ENCODE measurements around the gene NAT14.
"Not testable (repeated sequence)": the region's sequence is repeated elsewhere in the genome, so short reads cannot be mapped to it uniquely, and the experiment has no call there.

The NAT14 gene

GRCh38 chr19:55484593-55485438 is at the start of gene NAT14:
Gene NAT14 (plus strand): TSS chr19:55485188. CDS start chr19:55485709, 521 bp downstream.
- peak; percentile 56 for DNase-seq

DNA sequence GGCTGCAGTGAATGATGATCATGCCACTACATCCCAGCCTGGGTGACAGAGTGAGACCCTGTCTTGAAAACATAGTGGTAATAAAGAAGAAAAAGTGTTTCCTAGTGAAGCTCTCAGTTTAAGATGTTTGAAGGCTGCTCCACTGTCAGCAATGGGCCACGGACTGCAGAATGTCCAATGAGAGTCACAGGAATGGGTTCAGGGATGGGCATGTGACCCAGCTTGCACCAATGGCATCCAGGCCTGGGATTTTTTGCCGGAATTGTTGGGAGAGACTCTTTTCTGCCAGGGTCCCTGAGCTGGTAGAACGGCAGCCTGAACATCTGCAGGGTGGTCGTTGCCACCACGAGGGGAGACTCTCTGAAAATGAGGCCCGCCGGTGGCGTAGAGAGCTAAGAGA is 48.1 kb upstream of the NAT14 start:
- no peak for DNase-seq

GRCh38 chr19:55437410-55437809 is 47.6 kb upstream of the NAT14 start:
- no peak for DNase-seq

GRCh38 chr19:55439052-55439451 is 45.9 kb upstream of the NAT14 start:
- DNase-seq: no peak

DNA sequence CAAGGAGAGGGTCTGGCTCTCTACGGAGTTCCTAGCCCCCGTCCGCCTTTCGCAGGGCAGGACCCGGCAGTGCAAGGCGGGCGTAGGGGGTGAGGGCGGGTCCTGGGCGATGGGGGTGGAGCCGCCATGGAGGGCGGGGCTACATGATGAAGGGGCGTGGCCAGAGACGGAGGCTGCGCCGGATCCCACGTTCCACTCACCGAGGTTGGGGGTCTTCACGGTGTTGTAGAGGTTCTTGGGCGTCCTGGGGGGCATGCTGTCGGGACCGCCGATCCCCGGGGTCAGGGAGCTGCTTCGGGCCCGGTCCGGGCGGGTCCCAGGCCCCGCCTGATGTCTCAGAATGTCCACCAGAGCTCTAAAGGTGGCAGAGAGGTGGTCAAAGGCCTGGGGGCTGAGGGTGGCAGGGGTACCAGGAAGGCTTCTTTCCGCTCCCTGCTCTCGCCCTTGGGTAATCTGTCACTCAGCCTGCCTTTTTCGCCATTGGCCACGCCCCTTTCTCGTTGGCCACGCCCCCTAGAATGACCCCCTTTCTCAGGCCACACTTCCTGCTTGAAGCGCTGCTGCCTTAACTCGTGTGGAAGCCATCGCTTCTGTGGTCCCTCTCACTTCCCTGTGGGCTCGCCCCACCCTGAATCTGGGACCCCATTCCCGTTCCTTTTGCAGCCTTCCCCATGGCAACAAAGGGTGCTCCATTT is 44.4 kb upstream of the NAT14 start:
- no peak for DNase-seq

GRCh38 chr19:55441319-55441691 is 43.7 kb upstream of the NAT14 start:
- no peak for DNase-seq

- no peak for DNase-seq
These were observed 43.2 kb upstream of the NAT14 start for GRCh38 chr19:55441692-55442321.

DNA sequence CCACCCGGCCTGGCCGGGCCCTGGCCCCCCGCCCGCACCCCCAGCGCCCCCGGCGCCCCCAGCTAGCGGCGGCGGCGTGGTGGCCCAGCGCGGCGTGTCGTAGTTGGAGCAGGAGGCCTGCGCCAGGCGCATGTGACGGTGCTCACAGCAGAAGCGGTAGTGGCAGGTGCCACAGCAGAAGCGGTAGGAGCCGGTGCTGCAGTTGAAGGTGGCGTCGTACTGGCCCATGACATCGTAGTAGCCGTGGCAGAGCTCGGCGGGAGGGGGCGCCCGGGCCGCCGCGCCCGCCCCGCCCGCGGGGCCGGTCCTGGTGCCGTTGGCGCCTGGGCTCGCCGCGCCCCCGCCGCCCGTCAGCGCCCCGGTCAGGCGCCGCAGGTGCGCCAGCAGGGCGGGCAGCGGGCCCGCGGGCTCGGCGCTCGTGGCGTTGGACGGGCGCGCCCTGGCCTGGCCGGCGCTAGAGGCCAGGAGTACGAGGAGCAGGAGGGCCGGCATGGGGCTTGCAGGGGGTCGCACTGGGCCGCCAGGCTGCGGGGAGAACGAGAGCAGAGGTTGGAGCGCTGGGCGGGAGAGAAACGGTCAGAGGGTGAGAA is 42.5 kb upstream of the NAT14 start:
- DNase-seq: no peak

- no peak for DNase-seq
These were observed 41.8 kb upstream of the NAT14 start, which contains the start of gene SHISA7 for GRCh38 chr19:55443045-55443823. Gene SHISA7 (minus strand): TSS chr19:55443300. CDS start chr19:55442863, 437 bp downstream.

DNA sequence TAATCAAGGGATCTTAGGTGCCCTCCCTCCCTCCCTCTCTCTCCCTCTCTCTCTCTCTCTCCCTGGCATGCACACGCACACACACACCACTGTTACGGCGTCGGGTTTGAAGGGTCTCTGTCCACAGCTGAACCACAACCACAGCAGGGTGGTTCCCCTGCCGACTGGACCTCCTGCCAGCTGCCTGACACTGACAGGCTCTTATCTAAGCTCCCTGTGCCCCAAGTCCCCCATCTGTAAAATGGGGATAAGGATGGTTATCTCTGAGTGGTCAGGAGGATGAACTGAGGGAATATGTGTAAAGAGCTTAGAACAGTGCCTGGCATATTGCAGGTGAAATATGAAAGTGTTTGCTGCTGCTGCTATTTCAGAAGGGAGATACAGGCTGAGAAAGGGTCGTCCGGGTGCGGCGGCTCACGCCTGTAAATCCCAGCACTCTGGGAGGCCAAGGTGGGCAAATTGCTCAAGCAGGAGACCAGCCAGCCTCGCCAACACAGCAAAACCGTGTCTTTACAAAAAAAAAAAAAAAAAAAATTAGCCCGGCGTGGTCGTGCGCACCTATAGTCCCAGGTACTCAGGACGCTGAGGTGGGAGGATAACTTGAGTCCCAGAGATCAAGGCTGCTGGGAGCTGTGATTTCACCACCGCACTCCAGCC is 41.0 kb upstream of the NAT14 start:
- DNase-seq: no peak

- no peak for DNase-seq
These were observed 40.3 kb upstream of the NAT14 start for GRCh38 chr19:55444646-55445045.

DNA sequence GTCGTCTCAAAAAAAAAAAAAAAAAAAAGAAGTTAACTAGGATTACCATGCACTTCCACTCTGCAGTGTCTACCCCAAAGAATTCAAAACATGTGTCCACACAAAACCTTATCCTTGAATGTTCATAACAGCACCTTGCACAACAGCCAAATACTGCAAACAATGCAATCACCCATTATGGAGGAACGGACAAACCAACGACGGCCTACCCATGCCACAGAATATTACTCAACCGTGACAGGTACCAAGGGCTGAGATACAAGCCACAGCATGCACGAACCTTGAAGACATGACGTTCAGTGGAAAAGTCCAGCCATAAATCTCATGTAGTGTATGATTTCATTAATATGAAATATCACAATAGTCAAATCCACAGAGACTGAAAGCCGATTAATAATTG is 38.9 kb upstream of the NAT14 start:
- DNase-seq: no peak

DNA sequence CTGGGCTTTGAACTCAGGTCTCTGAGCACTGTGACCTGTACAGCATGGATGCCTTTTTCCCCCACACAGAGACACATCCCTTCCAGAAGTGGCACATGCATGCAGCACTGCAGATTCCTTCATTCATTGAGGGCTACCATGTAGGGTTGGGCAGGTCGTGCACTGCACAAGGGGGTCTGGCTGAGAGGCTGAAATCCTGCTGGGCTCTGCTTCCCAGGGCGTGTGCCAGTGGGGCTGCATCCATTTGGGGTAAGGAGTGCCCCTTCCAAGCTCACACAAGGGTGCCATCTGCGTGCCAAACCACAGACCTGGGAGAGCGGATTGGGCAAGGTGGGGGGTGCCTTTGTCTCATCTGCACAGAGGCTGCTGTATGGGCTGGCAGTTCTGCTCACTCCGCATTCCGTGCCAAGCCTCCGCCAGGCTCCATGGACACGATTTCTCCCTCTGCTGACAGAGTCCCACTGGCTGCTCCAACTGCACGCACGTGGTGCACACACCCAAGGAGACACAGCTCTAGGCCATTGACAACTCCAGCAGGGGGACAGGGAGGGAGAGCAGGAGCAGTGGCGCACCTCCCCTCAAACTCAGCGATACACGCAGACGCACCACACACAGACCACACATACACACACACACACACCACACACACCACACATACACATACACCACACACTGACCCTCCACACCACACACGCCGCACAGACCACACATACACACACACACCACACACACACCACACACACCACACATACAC is 37.4 kb upstream of the NAT14 start:
- DNase-seq: no peak

DNA sequence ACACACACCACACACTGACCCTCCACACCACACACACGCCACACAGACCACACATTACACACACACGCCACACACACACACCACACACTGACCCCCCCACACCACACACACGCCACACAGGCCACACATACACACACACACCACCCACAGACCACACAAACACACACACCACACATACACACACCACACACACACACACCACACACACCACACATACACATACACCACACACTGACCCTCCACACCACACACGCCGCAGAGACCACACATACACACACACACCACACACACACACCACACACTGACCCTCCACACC is 36.9 kb upstream of the NAT14 start:
- DNase-seq: not testable (repeated sequence)

DNA sequence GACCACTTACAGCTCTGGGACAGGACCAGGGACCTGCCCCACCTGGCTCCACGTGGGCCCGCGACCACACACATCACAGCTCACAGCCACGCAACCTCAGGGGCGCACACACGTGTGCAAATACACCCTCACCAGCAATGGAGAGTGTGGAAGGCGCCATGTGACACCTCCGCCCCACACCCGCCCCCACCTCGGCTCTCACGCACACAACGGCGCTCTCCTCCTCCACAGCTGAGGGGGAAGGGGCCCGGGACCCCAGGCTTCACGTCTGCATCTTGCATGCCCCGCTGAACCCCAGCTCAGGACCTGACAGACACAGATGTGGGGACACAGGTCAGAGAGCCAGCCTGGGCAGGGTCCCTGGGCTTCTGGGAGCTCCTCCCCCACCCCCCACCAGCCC is 35.5 kb upstream of the NAT14 start:
- DNase-seq: no peak

- DNase-seq: no peak
These were observed 33.6 kb upstream of the NAT14 start for GRCh38 chr19:55451163-55451964.

GRCh38 chr19:55451965-55452748 is 32.8 kb upstream of the NAT14 start:
- DNase-seq: no peak

GRCh38 chr19:55452749-55453346 is 32.1 kb upstream of the NAT14 start:
- peak; percentile 64 for DNase-seq
